GM12864 (cell line): ENCODE measurements around the gene BTC.

Source experiments
- DNase-seq: peaks from one replicate; pipeline ENCODE4 v3.0.0-alpha.2; 2011; ENCODE audit warnings: low read depth
- H3K4me3 ChIP-seq: 2 replicates; pipeline ENCODE4 v1.5.1; 2011; ENCODE audit warnings: mild to moderate bottlenecking, low read depth, low read length, control low read depth
- CTCF ChIP-seq: IDR thresholded peaks from 2 replicates; pipeline ENCODE4 v1.5.1; 2011; ENCODE audit warnings: low read depth, mild to moderate bottlenecking, moderate library complexity, low read length, control low read depth, inconsistent platforms; ENCODE audit errors: missing control alignments

BTC gene

GRCh38 chr4:74794382-74795010 lies at the start of gene BTC:
BTC (minus strand) TSS chr4:74794523; CDS start chr4:74794325, 198 bp downstream.
- TF ChIP-seq CTCF: no peak
- no peak within 1 kb of the TSS for H3K4me3 ChIP-seq
- no peak for DNase-seq

GRCh38 chr4:74840936-74841509 lies 46.7 kb upstream of the BTC start:
- no peak for TF ChIP-seq CTCF
- no peak overlapping the region for H3K4me3 ChIP-seq
- DNase-seq: no peak

GRCh38 chr4:74838746-74839370 lies 44.5 kb upstream of the BTC start:
- H3K4me3 ChIP-seq: no peak overlapping the region
- DNase-seq: no peak
- no peak for TF ChIP-seq CTCF

GRCh38 chr4:74830928-74831327 lies 36.6 kb upstream of the BTC start:
- no peak overlapping the region for H3K4me3 ChIP-seq
- TF ChIP-seq CTCF: peak; percentile 26
- no peak for DNase-seq

GRCh38 chr4:74823194-74823593 lies 28.9 kb upstream of the BTC start:
- H3K4me3 ChIP-seq: no peak overlapping the region
- DNase-seq: no peak
- no peak for TF ChIP-seq CTCF

- TF ChIP-seq CTCF: no peak
- DNase-seq: no peak
- no peak overlapping the region for H3K4me3 ChIP-seq
Observed at GRCh38 chr4:74822603-74823002, 28.3 kb upstream of the BTC start.
